Effector memory CD4-positive, alpha-beta T cell (primary cell): Measurements from ENCODE around the gene PCSK6.

ENCODE experiments used
- DNase-seq, 3 donors: peaks; one replicate each; pipeline ENCODE4 v3.0.0-alpha.2; 2020
- H3K27ac ChIP-seq: 2 replicates; pipeline ENCODE4 v1.7.0; 2013; ENCODE audit warnings: mild to moderate bottlenecking, low read length, moderate library complexity; ENCODE audit not compliant: insufficient read depth, poor library complexity, severe bottlenecking
- H3K27me3 ChIP-seq: replicated peaks from 2 replicates; pipeline ENCODE4 v1.7.0; 2013; ENCODE audit warnings: mild to moderate bottlenecking, low read length; ENCODE audit not compliant: insufficient read depth, control insufficient read depth, poor library complexity, severe bottlenecking
- H3K36me3 ChIP-seq: 2 replicates; pipeline ENCODE4 v1.7.0; 2013; ENCODE audit warnings: mild to moderate bottlenecking, low read length, moderate library complexity; ENCODE audit not compliant: control insufficient read depth, insufficient read depth
- H3K4me1 ChIP-seq: 2 replicates; pipeline ENCODE4 v1.7.0; 2013; ENCODE audit warnings: low read length, mild to moderate bottlenecking; ENCODE audit not compliant: control insufficient read depth, insufficient read depth, poor library complexity, severe bottlenecking
- H3K4me3 ChIP-seq: 2 replicates; pipeline ENCODE4 v1.7.0; 2013; ENCODE audit warnings: low read length, low read depth, mild to moderate bottlenecking; ENCODE audit not compliant: insufficient read depth, poor library complexity, severe bottlenecking
- H3K9me3 ChIP-seq: 2 replicates; pipeline ENCODE4 v1.7.0; 2013; ENCODE audit warnings: mild to moderate bottlenecking, low read length, moderate library complexity; ENCODE audit not compliant: control insufficient read depth

PCSK6 gene

DNA sequence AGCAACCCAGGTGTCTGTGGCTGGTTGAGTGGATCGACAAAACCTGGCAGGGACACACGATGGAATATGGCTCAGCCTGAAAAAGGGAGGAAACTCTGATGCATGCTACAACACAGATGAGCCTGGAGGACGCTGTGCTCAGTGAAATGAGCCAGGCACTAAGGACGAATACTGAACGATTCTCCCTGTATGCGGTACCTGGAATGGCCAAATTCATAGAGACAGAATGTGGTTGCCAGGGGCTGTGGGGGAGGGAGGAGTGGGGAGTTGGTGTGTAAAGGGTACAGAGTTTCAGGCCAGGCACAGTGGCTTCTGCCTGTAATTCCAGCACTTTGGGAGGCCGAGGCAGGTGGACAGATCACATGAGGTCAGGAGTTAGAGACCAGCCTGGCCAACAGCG lies 35.1 kb downstream of the PCSK6 start:
- H3K36me3 ChIP-seq, result no peaks in the 10 kb centered on the region
- H3K9me3 ChIP-seq, result no peaks in the 10 kb centered on the region
- H3K4me3 ChIP-seq, result no peak overlapping the region
- no peaks in the 10 kb centered on the region for H3K4me1 ChIP-seq
- no peak overlapping the region for H3K27ac ChIP-seq
- DNase-seq, result no peak
- H3K27me3 ChIP-seq, result peaks cover 5% of the 10 kb centered on the region

DNA sequence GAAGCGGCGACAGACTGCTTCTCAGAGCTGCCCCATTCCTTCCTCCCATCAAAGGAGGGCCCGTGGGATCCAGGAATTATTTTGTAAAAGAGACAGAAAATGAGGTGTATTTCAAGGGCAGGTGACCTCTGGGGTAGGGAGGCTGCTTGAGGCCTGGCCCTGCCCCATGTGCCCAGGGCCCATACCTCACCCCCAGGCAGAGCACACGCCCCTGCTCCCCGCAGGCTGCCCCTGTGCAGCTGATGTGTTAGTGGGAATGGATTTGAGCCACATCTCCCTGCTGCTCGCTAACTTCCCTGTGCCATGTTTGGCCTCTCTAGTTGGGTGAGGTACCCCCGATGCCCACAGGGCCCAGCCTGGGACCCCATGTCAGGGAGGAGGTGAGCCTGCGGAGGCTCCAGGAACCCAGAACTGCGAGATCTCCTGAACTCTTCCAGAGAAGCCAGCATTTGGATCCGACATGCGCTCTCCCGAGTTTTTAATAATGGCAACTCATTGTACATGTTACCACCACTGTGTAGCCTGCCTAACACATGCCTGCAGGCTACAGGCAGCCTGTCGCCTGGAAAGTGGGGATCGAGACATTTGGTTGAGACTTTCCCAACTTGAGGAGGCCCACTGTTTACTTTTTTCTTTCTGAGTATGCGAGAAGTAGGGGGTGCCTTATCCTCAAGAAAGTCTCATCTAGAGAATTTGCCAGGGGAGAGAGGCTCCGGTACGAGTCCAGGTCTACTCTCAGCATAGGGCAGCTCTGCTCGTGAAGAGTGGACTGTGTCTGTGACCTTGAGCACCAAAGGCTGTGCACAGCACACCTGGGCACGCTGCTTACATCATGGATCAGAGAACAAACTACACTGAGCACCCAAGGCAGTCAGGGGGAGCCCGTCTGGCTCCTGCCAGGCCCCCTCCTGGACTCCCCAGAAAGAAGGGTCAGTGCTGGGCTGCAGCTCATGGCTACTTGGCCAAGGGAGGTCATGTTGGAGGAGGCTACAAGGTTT lies 36.1 kb downstream of the PCSK6 start:
- Histone ChIP-seq H3K4me1 (no peaks in the 10 kb centered on the region), H3K27ac (no peak overlapping the region), H3K27me3 (peaks cover 5% of the 10 kb centered on the region), H3K36me3 (no peaks in the 10 kb centered on the region), H3K9me3 (no peaks in the 10 kb centered on the region), H3K4me3 (no peak overlapping the region)
- DNase-seq, result no peak

DNA sequence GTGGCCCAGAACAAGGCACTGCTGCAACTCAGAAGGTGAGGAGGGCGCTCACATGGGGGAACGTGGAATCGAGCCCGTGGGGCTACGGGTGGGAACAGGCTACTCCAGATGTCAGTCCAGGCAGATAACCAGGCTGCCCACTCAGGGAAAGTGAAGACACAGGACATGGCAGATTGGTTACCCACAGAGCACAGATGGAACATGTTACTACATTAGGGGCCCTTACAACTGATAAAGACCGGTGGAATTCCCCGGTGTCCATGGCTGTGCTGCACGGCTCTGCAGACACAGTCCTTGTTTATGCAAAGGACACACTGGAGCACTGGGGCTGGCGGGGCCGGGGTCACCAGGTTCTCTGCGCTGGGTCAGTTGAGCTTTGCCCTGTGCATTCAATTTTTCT lies 36.9 kb downstream of the PCSK6 start:
- peaks cover 5% of the 10 kb centered on the region for H3K27me3 ChIP-seq
- no peak overlapping the region for H3K4me3 ChIP-seq
- no peaks in the 10 kb centered on the region for H3K36me3 ChIP-seq
- no peaks in the 10 kb centered on the region for H3K4me1 ChIP-seq
- H3K9me3 ChIP-seq, result no peaks in the 10 kb centered on the region
- DNase-seq, result no peak
- no peak overlapping the region for H3K27ac ChIP-seq

DNA sequence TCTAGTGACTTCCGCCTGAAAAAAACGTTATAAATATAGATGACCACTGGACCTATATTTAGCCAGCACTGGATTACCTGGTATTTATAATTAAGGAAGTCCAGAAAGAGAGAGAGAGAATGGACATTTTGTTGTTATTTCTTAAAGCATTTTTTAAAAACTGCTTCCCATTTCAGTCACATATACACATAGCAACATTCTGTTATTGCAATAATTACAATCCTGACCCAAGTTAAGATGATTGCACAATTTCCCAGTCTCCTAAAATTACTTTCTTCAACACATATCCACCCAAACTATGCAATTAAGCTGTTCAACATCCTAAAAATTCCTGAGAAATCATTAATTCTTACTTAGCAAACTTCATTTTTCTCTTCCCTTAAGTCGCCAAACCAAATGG lies 37.7 kb downstream of the PCSK6 start:
- no peak overlapping the region for H3K27ac ChIP-seq

DNA sequence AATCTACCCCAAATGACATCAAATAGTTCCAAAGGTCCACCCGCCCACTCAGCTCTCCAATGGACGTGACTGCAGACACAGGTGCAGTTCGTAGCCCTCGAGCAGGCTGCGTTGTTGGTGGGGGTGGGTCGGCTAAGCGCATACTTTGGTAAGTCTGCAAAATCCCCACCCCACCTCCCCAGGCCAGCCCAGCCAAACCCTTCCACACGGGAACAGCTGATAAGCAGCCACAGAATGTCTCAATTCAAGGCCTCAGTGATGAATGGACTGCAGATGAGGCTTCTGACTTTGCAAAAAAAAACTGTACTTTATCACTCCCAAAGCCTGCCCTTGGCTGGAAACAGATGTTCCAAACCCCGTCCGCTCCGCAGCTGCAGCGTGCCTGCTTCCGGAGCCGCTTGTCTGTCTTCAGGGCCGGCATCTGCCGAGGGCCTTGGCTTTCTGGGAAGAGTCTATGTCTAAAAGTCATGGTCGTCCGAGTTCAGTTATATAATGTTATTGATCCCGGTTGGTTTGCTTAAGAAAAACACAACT lies 38.2 kb downstream of the PCSK6 start:
- DNase-seq, result no peak
- no peaks in the 10 kb centered on the region for H3K9me3 ChIP-seq
- no peaks in the 10 kb centered on the region for H3K36me3 ChIP-seq
- peaks cover 5% of the 10 kb centered on the region for H3K27me3 ChIP-seq
- H3K27ac ChIP-seq, result no peak overlapping the region
- no peak overlapping the region for H3K4me3 ChIP-seq
- no peaks in the 10 kb centered on the region for H3K4me1 ChIP-seq

More for the DNA sequence above, 37.7 kb downstream of the PCSK6 start:
- H3K27me3 ChIP-seq, result peaks cover 5% of the 10 kb centered on the region
- no peaks in the 10 kb centered on the region for H3K4me1 ChIP-seq
- H3K9me3 ChIP-seq, result no peaks in the 10 kb centered on the region
- no peak for DNase-seq
- H3K36me3 ChIP-seq, result no peaks in the 10 kb centered on the region
- H3K4me3 ChIP-seq, result no peak overlapping the region

DNA sequence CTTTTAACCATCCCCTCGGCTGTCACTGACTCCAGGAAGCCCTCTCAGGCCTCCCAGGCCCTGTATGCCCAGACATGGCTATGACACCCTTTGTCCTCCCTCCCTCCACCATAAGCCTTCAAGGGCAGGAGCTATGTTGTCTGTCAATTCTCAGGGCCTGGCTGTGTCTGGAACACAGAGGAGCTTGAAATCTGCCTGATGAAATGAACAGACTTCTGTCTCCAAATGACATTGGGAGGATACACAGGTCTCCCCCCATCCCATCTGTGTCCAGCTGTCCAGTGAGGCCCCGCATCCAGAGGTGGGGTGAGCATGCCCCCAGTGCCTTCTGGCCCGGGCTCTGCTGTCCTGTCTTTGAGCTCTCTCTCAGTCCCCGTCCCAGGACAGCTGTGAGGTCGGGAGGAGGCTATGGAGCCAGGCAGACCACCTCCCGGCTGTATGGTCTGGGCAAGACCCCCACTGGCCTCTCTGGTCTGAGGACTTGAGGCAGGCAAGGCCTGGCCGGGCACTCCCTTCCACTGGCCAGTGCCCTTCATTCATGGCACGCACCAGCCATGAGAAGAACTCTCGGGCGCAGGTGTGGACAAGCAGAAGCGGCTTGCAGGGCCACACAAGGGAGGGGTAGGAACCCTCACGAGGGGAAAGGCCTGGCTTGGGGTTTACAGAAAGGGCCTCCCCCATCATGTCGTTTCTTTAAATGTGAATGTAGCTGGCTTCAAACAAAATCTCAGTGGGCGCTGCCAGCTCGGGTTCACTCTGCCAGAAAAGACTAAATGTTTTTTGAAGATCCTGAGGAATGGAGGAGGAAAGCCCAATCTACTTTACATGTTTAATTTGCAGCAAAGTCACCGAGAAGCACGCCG lies 38.9 kb downstream of the PCSK6 start:
- H3K36me3 ChIP-seq, result no peaks in the 10 kb centered on the region
- H3K9me3 ChIP-seq, result no peaks in the 10 kb centered on the region
- no peak overlapping the region for H3K27ac ChIP-seq
- no peaks in the 10 kb centered on the region for H3K4me1 ChIP-seq
- no peak for DNase-seq
- H3K4me3 ChIP-seq, result no peak overlapping the region
- peaks cover 5% of the 10 kb centered on the region for H3K27me3 ChIP-seq

DNA sequence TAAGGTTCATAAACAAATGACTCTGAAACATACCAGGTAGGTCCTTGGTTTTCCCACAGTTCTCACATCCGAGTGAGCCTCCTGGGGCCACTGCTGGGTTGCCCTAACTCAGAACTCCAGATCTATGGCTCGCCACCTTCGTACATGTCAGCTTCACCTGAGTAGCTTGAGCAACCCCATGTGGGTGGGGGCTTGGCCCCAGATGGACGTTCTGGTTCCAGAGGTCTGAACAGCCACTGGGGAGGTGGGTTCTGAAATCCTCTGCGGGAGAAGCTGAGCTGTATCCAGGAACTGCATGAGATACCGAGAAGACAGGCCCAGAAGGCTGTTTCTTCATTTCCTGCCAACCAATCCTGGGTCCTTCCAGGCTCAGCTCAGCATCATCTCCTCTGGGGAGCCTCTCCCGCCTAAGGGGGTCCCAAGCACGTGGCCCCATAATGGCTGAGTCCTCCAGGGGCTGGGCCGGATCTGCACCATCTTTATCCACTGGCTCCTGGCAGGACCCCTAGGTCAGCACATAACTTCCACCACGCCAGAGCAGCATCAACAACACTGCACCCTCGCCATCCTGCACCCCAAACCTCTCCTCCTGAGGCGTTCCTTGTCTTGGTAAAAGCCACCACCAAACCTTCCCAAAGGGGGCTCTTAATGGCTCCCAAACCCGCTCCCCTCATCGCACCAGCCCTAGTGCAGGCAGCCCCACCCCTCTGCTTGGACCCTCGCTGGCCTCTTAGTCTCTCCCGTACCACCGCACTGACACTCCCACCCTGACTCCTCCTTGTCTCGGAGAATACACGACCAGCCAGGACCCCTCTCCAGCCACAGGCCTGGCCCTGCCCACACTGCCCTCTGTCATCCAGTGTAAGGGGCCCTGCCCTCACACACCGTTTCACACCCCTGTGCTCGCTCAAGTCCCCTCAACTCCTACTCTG lies 39.8 kb downstream of the PCSK6 start:
- Histone ChIP-seq H3K4me1 (no peaks in the 10 kb centered on the region), H3K27me3 (peaks cover 5% of the 10 kb centered on the region), H3K36me3 (no peaks in the 10 kb centered on the region), H3K9me3 (no peaks in the 10 kb centered on the region), H3K27ac (no peak overlapping the region), H3K4me3 (no peak overlapping the region)
- no peak for DNase-seq

DNA sequence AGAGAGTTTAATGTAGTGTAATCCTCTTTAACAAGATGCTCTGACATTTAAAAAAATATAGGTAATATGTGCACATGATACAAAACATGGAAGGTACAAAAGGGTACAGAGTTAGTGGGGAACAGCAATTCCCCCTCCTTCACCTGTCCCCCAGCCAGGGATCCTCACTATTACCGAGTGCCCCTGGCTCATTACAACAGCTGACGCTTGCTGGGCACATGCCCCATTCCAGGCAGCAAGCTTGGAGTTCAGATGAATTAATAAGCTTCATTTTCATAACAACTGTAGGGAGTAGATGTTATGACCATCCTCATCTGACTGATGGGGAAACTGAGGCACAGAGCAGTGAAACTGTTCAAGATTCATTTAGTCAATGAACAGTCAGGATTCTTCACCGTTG lies 41.2 kb downstream of the PCSK6 start:
- no peaks in the 10 kb centered on the region for H3K36me3 ChIP-seq
- DNase-seq, result no peak
- H3K4me3 ChIP-seq, result no peak overlapping the region
- no peaks in the 10 kb centered on the region for H3K4me1 ChIP-seq
- no peak overlapping the region for H3K27ac ChIP-seq
- no peaks in the 10 kb centered on the region for H3K9me3 ChIP-seq
- H3K27me3 ChIP-seq, result peaks cover 4% of the 10 kb centered on the region

DNA sequence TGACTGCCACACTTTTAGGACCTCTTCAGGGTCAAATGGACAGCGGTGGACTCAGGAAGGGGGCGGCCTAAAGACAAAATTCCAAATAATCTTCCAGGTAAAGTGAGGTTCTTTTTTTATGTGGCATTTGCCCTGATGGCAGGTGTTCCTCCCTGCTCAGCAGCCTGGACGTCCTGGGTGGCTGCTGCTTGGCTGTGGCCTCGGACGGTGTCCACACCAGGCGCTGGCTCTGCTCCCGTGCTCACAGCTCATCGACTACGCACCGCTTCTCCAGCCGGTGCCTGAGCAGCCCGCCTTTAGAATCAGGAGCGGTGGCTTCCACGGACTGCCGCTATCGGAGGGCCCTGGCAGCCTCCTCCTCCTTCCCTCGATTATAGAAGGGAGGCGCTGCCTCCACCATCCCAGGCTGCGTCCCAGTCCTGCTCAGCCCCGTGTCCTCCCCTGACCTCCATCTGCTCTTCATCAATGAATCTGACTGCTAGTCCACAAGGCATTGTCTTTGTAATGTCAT lies 41.9 kb downstream of the PCSK6 start:
- Histone ChIP-seq H3K4me1 (no peaks in the 10 kb centered on the region), H3K27me3 (no peaks in the 10 kb centered on the region), H3K36me3 (no peaks in the 10 kb centered on the region), H3K9me3 (no peaks in the 10 kb centered on the region), H3K27ac (no peak overlapping the region), H3K4me3 (no peak overlapping the region)
- no peak for DNase-seq
